Activated CD4-positive, alpha-beta T cell treated with anti-CD3 and anti-CD28 coated beads, Interleukin-2, amount 10 ng/mL, durations not matched to agents 7 days and 5 days (primary cell): ENCODE results near the gene GLRA1. TPM values are rescaled to one million over a fixed set of nuclear protein-coding genes. Genes with fewer than 3 reads are reported as not detected.
A peak's percentile ranks its signal among the peaks of the same experiment; 100 is the strongest.
"Not testable (repeated sequence)": the region's sequence is repeated elsewhere in the genome, so short reads cannot be mapped to it uniquely, and the experiment has no call there.

ENCODE experiments used
- CTCF ChIA-PET: fragments of 350-600 bp; sonication (Branson Sonifier 250); formaldehyde crosslinking; loops from one replicate; lab custom pipeline; 2021; ENCODE audit warnings: antibody characterized with exemption; lab: Charles Lee
- POLR2A ChIA-PET: fragments of 350-600 bp; sonication (Branson Sonifier 250); formaldehyde crosslinking; loops from one replicate; lab custom pipeline; 2021; ENCODE audit warnings: antibody characterized with exemption; lab: Charles Lee
- DNase-seq: peaks from one replicate; pipeline ENCODE4 v3.0.0-alpha.2; 2020
- H3K27ac Mint-ChIP-seq: one replicate; pipeline ENCODE4 v1.8.0; 2021; ENCODE audit warnings: mild to moderate bottlenecking, moderate library complexity, mixed read lengths
- H3K27me3 Mint-ChIP-seq: one replicate; pipeline ENCODE4 v1.8.0; 2021; ENCODE audit warnings: mixed read lengths
- H3K36me3 Mint-ChIP-seq: one replicate; pipeline ENCODE4 v1.8.0; 2021; ENCODE audit warnings: low read depth, mixed read lengths
- H3K4me1 Mint-ChIP-seq: one replicate; pipeline ENCODE4 v1.8.0; 2021; ENCODE audit warnings: mixed read lengths
- H3K4me3 Mint-ChIP-seq: one replicate; pipeline ENCODE4 v1.8.0; 2021; ENCODE audit warnings: mild to moderate bottlenecking, moderate library complexity, mixed read lengths
- H3K9me3 Mint-ChIP-seq: one replicate; pipeline ENCODE4 v1.8.0; 2021; ENCODE audit warnings: mixed read lengths
- total RNA-seq, 2 experiments: library from RNA; stranded (reverse); gene quantifications; one replicate each; pipeline ENCODE4 v1.2.3, GENCODE V29; 2021

Gene GLRA1
- total RNA-seq, 2 experiments from 2014 or later = not detected

DNA sequence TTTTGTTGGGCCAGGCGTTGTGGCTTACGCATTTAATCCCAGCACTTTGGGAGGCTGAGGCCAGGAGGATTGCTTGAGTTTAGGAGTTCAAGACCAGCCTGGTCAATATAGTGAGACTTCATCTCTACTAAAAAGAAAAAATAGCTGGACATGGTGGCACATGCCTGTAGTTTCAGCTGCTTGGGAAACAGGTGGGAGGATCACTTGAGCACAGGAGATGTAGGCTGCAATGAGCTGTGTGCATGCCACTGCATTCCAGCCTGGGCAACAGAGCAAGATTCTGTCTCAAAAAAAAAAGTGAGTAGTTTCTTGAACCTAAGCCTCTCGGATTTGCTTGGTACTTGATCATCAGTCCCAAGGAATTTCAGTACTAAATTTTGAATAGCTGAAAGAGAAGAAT is 126.0 kb downstream of the GLRA1 start:
- peaks cover 26% of the 10 kb centered on the region for H3K4me1 Mint-ChIP-seq
- H3K27ac Mint-ChIP-seq = no peak overlapping the region
- H3K27me3 Mint-ChIP-seq = no peaks in the 10 kb centered on the region
- CTCF ChIA-PET = interaction anchor here (0.7 to 5.5 kb wide), 8 partner anchors 10 to 728 kb away, joined by 3 to 20 read pairs (median 4); partner anchors contain the start of gene G3BP1
- H3K4me3 Mint-ChIP-seq = no peak overlapping the region
- no peak for DNase-seq
- H3K9me3 Mint-ChIP-seq = no peaks in the 10 kb centered on the region
- H3K36me3 Mint-ChIP-seq = peaks cover 69% of the 10 kb centered on the region
- POLR2A ChIA-PET = no interaction called here

DNA sequence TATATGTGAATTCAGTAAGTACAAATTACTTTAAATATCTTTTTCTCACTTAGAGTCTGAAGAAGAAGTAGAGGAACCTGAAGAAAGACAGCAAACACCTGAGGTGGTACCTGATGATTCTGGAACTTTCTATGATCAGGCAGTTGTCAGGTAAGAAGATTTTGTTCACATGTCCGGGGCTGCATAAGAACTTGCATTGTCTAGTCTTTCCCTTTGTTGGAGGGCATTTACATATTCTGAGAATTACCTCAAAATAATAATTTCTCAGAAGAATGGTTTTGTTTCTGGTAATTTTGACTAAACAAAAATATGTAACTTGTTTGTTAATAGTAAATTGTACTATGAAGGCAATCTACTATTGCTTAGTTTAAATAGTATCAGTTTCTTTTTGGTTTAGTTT is 129.2 kb downstream of the GLRA1 start:
- Mint-ChIP-seq H3K36me3 (peaks cover 74% of the 10 kb centered on the region), H3K4me1 (peaks cover 27% of the 10 kb centered on the region), H3K27ac (peak overlapping the region; percentile 11), H3K9me3 (no peaks in the 10 kb centered on the region), H3K4me3 (no peak overlapping the region), H3K27me3 (no peaks in the 10 kb centered on the region)
- ChIA-PET CTCF (no interaction called here), POLR2A (no interaction called here)
- DNase-seq = no peak

DNA sequence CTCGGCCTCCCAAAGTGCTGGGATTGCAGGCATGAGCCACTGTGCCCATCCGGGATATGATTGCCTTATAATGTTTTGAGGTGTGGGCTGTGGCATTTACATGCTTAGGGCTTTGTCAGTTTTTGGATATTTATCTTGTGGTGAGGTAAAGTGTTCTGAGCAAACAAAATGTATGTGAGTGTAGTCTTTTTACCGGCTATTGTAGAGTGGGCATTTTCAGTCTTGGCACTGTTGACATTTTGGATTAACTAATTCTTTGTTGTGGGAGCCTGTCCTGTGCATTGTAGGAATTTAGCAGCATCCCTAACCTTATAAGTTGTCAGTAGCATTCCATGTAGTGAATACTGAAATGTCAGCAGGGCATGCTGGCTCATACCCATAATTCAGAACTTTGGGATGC is 131.3 kb downstream of the GLRA1 start:
- peaks cover 23% of the 10 kb centered on the region for H3K4me1 Mint-ChIP-seq
- H3K36me3 Mint-ChIP-seq = peaks cover 71% of the 10 kb centered on the region
- no peak for DNase-seq
- POLR2A ChIA-PET = no interaction called here
- H3K27ac Mint-ChIP-seq = no peak overlapping the region
- H3K9me3 Mint-ChIP-seq = no peaks in the 10 kb centered on the region
- H3K4me3 Mint-ChIP-seq = no peak overlapping the region
- CTCF ChIA-PET = no interaction called here
- no peaks in the 10 kb centered on the region for H3K27me3 Mint-ChIP-seq

DNA sequence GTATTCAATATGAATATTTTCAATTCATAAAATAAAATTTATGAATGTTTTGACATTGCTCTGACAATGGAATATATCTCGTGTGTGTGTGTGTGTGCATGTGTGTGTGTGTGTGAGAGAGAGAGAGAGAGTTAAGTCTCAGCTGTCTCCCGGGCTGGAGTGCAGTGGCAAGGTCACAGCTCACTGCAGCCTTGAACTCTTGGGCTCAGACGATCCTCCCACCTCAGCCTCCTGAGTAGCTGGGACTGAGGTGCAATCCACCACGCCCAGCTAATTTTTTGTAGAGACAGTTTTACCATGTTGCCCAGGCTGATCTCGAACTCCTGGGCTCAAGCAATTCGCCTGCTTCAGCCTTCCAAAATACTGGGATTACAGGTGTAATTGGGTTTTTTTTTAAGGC is 136.8 kb downstream of the GLRA1 start:
- peaks cover 42% of the 10 kb centered on the region for H3K36me3 Mint-ChIP-seq

DNA sequence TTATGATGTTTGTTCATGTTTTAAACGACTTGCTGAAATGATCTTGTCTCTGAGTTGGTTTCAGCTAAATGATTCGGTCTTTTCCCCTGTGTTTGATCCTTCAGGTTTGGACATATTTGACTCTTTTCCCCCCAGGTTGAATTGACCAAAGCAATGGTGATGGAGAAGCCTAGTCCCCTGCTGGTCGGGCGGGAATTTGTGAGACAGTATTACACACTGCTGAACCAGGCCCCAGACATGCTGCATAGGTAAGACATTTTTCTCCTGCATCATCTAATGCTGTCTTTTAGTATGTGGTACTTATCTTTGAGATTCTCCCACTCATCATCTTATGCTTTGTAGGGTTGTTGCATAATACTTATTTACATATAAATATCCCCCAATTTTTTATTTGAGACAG is 138.2 kb downstream of the GLRA1 start:
- Mint-ChIP-seq H3K4me1 (peaks cover 28% of the 10 kb centered on the region), H3K36me3 (peaks cover 30% of the 10 kb centered on the region), H3K4me3 (no peak overlapping the region), H3K9me3 (no peaks in the 10 kb centered on the region), H3K27ac (no peak overlapping the region), H3K27me3 (no peaks in the 10 kb centered on the region)
- DNase-seq = no peak
- ChIA-PET POLR2A (no interaction called here), CTCF (no interaction called here)

More for the DNA sequence above, 136.8 kb downstream of the GLRA1 start:
- H3K9me3 Mint-ChIP-seq = no peaks in the 10 kb centered on the region
- ChIA-PET CTCF (interaction anchor here (0.7 to 3.1 kb wide), 2 partner anchors 12 to 615 kb away, joined by 5 to 20 read pairs; no protein-coding TSS in a partner anchor), POLR2A (interaction anchor here (0.8 kb wide), 1 partner anchor 16 kb away, joined by 12 read pairs; no protein-coding TSS in a partner anchor)
- DNase-seq = no peak
- no peak overlapping the region for H3K27ac Mint-ChIP-seq
- H3K4me1 Mint-ChIP-seq = peaks cover 21% of the 10 kb centered on the region
- no peaks in the 10 kb centered on the region for H3K27me3 Mint-ChIP-seq
- H3K4me3 Mint-ChIP-seq = no peak overlapping the region

DNA sequence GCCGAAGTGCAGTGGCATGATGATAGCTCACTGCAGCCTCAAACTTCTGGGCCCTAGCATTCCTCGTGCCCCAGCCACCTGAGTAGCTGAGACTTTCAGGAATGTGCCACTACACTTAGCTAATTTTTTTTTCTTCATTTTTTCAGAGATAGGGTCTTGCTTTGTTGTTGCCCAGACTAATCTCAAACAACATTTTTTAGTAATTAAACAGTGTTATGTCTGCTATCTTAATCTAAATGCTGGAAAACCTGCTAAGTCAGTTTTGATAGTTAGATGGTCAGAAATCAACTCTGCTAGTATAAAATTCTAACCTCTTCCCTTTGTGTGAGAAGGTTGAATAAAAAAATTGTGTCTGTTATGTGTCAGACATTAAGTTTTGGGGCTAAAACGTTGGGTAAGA is 140.5 kb downstream of the GLRA1 start:
- Mint-ChIP-seq H3K9me3 (no peaks in the 10 kb centered on the region), H3K27ac (no peak overlapping the region), H3K27me3 (no peaks in the 10 kb centered on the region), H3K4me3 (no peak overlapping the region), H3K36me3 (peaks cover 14% of the 10 kb centered on the region), H3K4me1 (peaks cover 46% of the 10 kb centered on the region)
- DNase-seq = no peak
- ChIA-PET CTCF (interaction anchor here (1.8 kb wide), 1 partner anchor 13 kb away, joined by 5 read pairs; no protein-coding TSS in a partner anchor), POLR2A (no interaction called here)

DNA sequence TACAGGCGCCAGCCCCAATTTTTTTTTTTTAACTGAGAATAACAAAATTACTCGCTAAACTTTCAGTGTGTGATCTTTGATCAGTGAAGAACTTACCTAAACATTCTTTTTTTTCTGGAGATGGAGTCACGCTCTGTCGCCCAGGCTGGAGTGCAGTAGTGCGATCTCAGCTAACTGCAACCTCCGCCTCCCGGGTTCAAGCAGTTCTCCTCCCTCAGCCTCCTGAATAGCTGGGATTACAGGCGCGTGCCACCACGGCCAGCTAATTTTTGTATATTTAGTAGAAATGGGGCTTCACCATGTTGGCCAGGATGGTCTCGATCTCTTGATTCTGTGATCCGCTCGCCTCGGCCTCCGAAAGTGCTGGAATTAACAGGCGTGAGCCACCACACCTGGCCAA is 141.0 kb downstream of the GLRA1 start:
- POLR2A ChIA-PET, DNase-seq, H3K27ac Mint-ChIP-seq, H3K4me3 Mint-ChIP-seq, CTCF ChIA-PET, H3K27me3 Mint-ChIP-seq, H3K9me3 Mint-ChIP-seq: not testable (repeated sequence)
- Mint-ChIP-seq H3K4me1 (peaks cover 51% of the 10 kb centered on the region), H3K36me3 (peaks cover 17% of the 10 kb centered on the region)

DNA sequence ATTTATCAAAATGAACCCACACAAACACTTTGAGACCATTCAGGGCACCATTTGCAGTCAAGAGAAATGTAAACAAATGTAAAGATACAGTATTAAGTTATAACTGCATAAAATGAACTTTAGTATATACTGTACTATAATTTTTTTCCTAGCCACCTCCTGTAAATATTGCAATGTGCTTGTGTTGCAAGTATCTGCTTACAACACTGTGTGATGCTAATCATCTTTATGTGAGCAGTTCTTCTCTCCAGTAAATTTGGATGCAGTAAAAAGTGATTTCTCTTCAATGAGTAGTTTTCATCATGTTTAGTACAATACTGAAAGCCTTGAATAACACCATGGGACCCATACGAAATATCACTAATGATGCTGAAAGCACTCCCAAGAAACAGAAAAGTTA is 143.4 kb downstream of the GLRA1 start:
- H3K4me1 Mint-ChIP-seq = peaks cover 65% of the 10 kb centered on the region
- H3K27me3 Mint-ChIP-seq = no peaks in the 10 kb centered on the region
- DNase-seq = no peak
- ChIA-PET CTCF (interaction anchor here (1.3 kb wide), 1 partner anchor 10 kb away, joined by 7 read pairs; no protein-coding TSS in a partner anchor), POLR2A (no interaction called here)
- no peaks in the 10 kb centered on the region for H3K9me3 Mint-ChIP-seq
- H3K4me3 Mint-ChIP-seq = no peak overlapping the region
- H3K27ac Mint-ChIP-seq = no peak overlapping the region
- H3K36me3 Mint-ChIP-seq = peaks cover 23% of the 10 kb centered on the region

DNA sequence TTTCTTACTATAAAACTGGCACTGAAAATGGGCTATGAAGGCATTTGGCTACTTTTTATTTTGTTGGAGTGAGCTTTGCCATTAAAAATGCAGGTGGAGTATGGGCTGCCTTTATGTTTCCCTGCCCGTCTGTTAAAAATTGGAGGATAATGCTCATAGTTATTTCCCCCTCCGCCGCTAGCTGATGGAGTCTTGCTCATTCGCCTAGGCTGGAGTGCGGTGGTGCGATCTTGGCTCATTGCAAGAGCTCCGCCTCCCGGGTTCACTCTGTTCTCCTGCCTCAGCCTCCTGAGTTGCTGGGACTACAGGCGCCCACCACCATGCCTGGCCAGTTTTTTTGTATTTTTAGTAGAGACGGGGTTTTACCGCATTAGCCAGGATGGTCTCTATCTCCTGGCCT is 144.3 kb downstream of the GLRA1 start:
- Mint-ChIP-seq H3K4me3 (no peak overlapping the region), H3K27me3 (no peaks in the 10 kb centered on the region), H3K4me1 (peaks cover 69% of the 10 kb centered on the region), H3K27ac (no peak overlapping the region), H3K36me3 (peaks cover 28% of the 10 kb centered on the region), H3K9me3 (no peaks in the 10 kb centered on the region)
- no peak for DNase-seq
- POLR2A ChIA-PET = no interaction called here
- CTCF ChIA-PET = interaction anchor here (0.6 kb wide), 1 partner anchor 1095 kb away, joined by 4 read pairs; no protein-coding TSS in a partner anchor

DNA sequence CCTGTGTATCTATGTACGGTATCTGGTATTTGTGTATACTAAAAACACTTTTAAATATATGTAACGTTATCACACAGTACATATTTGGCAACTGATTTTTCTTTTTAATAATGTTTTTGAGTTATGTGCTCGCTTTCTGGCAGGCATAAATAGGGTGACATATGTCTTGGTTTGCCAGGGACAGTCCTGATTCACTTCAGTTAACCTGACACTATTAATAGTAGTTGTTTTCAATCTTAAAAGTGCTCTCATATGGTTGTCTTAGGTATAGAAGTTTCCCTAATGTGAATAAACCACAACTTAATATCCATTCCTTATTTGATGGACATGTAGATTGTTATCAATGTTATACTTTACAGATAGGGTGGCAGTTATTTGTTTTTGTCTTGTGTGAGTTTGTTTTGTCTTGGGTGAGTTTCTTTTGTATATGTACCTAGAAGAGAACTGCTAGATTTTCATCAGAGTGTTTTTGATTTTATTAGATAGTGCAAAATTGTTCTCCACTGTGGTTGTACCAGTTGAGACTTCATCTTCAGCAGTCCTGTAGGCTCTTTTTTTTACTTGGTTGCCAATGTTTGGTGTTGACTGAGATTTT is 145.0 kb downstream of the GLRA1 start:
- no peaks in the 10 kb centered on the region for H3K27me3 Mint-ChIP-seq
- H3K36me3 Mint-ChIP-seq = peaks cover 28% of the 10 kb centered on the region
- H3K4me3 Mint-ChIP-seq = no peak overlapping the region
- ChIA-PET CTCF (no interaction called here), POLR2A (no interaction called here)
- peaks cover 71% of the 10 kb centered on the region for H3K4me1 Mint-ChIP-seq
- no peaks in the 10 kb centered on the region for H3K9me3 Mint-ChIP-seq
- no peak overlapping the region for H3K27ac Mint-ChIP-seq
- DNase-seq = no peak

DNA sequence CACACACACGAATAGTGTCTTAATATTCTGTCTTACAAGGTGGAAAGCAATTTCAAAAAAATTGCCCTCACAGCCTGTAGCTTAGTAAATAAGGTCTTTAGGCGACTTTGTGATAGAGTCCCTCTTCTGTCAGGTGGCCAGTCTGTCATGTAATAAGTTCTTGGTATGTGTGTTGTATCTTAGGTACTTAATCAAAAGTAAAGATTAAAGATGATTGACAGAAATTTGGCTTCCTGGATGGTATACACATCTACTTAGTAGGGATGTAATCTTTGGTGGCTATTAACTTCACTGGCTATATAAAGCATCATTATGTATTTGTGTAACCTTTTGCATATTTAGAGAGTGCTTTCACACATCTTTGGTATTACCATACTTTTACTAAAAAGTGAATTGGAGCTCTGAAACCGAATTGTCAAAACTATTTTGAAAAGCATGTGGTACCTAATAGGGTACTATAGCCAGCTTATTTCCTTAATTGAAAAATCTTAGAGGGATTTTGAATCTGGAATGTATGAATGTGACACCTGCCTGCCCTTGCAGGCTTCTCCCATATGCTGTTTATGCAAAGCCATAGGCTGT is 149.5 kb downstream of the GLRA1 start:
- ChIA-PET CTCF (interaction anchor here (0.6 to 1.3 kb wide), 3 partner anchors 8 to 328 kb away, joined by 3 read pairs; partner anchors contain the start of gene SLC36A1), POLR2A (no interaction called here)
- H3K4me3 Mint-ChIP-seq = peak overlapping the region; percentile 81
- peak overlapping the region; percentile 7 for H3K27ac Mint-ChIP-seq
- H3K27me3 Mint-ChIP-seq = no peaks in the 10 kb centered on the region
- H3K36me3 Mint-ChIP-seq = peaks cover 39% of the 10 kb centered on the region
- no peaks in the 10 kb centered on the region for H3K9me3 Mint-ChIP-seq
- peaks cover 61% of the 10 kb centered on the region for H3K4me1 Mint-ChIP-seq
- no peak for DNase-seq

DNA sequence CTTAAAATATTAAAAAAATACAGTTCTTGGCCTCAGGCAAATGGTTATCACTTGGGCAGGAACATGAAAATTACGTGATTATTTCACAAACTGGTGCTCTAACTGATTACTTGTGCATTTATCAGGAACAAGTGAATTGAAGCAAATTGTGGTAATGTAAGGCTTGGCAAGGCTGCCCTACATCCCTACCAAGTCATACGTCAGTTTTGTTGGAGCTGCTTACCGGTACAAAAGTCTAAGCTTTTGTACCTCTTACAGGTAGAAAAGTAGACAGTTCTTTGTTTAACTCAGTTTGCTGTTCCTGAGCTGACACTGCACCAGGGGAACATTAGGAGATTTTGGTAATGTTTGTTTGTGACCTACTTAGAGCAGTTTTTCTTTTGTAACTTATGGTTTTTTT is 150.7 kb downstream of the GLRA1 start:
- no peaks in the 10 kb centered on the region for H3K9me3 Mint-ChIP-seq
- peak overlapping the region; percentile 81 for H3K4me3 Mint-ChIP-seq
- peaks cover 35% of the 10 kb centered on the region for H3K36me3 Mint-ChIP-seq
- ChIA-PET POLR2A (no interaction called here), CTCF (interaction anchor here (0.6 to 2.1 kb wide), 4 partner anchors 32 to 369 kb away, joined by 3 to 6 read pairs (median 4); no protein-coding TSS in a partner anchor)
- peaks cover 52% of the 10 kb centered on the region for H3K4me1 Mint-ChIP-seq
- H3K27ac Mint-ChIP-seq = peak overlapping the region; percentile 75
- no peak for DNase-seq
- H3K27me3 Mint-ChIP-seq = no peaks in the 10 kb centered on the region
